GM18907 (cell line): Measurements from ENCODE around the gene BRCA1.
"Not testable (repeated sequence)": the region's sequence is repeated elsewhere in the genome, so short reads cannot be mapped to it uniquely, and the experiment has no call there.

ENCODE experiments used
- ATAC-seq: cut with Tn5 transposase; IDR thresholded peaks from one replicate; pipeline ENCODE4 v1.9.1; 2021; ENCODE audit warnings: mild to moderate bottlenecking, moderate library complexity; ENCODE audit not compliant: unreplicated experiment

BRCA1 gene

DNA sequence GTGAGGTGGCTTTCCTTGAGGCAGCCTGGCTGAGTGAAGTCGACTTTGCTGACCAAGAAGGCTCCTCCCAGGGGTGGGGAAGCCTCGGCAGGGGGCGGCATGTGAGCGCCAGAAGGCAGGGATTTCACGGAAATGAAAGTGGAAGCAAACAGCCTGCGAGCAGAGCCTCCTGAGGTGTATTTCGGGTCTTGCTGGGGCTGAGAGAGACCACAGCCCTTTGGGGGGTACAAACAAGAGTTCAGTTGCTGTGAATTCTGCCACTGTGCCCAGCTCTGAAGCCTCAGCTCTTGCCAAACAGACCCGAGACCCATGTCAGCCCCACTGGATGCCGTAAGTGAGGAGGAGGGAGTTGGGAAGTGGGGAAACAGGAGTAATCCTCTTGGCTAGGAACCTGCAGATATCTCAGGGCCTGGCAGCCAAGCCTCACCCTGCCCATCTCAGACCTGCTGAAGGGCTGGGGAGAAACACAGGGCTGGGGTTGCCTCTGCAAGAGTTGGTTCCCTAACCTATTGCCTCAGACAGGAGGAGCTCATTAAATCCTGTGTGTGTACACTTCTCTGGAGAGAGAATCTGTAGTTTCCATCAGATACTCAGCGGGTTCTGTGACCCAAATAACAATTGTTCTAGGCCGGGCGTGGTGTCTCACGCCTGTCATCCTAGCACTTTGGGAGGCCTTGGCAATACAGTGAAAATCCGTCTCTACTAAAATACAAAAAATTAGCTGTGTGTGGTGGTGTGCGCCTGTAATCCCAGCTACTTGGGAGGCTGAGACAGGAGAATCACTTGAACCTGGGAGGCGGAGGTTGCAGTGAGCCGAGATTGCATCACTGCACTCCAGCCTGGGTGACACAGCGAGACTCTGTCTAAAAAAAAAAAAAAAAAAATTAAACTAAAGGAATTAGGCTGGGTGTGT is 118.3 kb downstream of the BRCA1 start, which contains the start of gene IFI35:
Gene IFI35, plus strand, starts transcription at position 146 of the 913 bp plus-strand sequence. Its CDS starts 164 bp downstream, at position 310.
- ATAC-seq = peak; percentile 75

DNA sequence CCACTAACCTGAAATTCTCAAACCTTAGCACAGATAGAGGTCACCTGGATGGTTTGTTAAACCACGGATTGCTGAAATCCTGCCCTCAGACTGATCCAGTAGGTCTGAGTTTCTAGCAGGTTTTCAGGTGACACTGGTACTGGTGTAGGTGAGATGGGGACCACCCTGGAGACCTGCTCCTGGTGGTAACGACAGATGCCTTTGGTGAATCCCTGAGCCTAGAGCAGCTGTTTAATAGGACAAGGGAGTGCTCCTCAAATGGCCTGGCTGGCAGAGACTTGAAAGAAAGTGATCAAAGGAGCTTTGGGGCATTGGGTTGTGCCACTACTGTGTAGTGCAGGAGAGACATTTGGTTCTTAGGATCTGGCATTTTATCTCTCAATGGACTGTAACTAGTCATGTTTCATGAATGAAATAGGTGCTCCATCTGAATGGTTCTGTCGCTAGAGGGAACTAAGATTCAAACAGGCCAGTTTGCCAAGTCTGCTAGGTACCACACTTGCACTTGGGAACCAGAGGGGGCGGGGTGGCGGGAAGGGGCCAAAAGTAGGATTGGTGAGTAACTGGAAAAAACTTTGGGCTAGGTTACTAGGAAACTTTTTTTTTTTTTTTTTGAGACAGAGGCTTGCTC is 121.5 kb downstream of the BRCA1 start:
- no peak for ATAC-seq

DNA sequence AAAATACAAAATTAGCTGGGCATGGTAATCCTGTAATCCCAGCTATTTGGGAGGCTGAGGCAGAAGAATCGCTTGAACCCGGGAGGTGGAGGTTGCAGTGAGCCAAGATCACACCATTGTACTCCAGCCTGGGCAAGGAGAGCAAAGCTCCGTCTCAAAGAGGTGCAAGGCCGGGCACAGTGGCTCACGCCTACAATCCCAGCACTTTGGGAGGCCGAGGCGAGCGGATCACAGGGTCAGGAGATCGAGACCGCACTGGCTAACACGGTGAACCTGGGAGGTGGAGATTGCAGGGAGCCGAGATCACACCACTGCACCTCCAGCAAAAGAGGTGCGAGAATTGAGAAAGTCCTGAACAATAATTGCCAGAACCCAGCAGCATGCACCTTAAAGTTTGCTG is 124.3 kb downstream of the BRCA1 start:
- ATAC-seq = not testable (repeated sequence)

DNA sequence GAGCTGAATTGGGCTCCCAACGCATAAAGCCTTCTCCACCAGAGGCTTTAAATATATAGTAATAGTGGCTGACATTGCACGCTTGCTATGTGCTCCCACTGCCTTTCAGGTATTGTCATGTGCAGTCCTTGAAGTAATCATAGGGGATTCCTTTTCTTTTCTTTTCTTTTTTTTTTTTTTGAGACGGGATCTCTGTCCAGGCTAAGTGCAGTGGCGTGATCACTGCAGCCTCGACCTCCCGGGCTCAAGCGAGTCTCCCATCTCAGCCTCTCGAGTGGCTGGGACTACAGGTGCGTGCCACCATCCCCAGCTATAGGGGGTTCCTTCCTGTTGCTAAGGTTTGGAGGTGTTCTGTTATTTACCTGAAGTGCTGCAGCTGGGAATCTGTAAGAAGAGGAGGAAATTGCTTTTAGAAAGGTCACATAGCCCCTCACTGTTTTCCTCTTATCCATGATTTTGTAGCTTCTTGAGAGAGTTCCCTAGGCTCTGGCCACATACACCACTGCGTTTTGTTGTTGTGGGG is 126.1 kb downstream of the BRCA1 start:
- no peak for ATAC-seq

- peak; percentile 90 for ATAC-seq
Measured at GRCh38 chr17:42997984-42998938, 126.9 kb downstream of the BRCA1 start, which contains the start of gene RPL27. Gene RPL27, plus strand, starts transcription at chr17:42998419. Its CDS starts 332 bp downstream, at chr17:42998751.

GRCh38 chr17:42997390-42997983 is 127.7 kb downstream of the BRCA1 start:
- ATAC-seq = no peak
